HEK293 (cell line): Measurements from ENCODE around the gene BBX.

Experiments
- CTCF ChIP-seq: fragments of 450-650 bp; formaldehyde crosslinking; IDR thresholded peaks from 2 replicates; pipeline ENCODE4 v1.5.1; 2016; ENCODE audit warnings: missing biosample characterization, missing genetic modification characterization
- REST ChIP-seq: fragments of 450-650 bp; formaldehyde crosslinking; IDR thresholded peaks from 2 replicates; pipeline ENCODE4 v1.5.1; 2016; ENCODE audit warnings: missing biosample characterization, missing genetic modification characterization
- SCRT1 ChIP-seq: fragments of 450-650 bp; formaldehyde crosslinking; IDR thresholded peaks from 2 replicates; pipeline ENCODE4 v1.5.1; 2016; ENCODE audit warnings: missing biosample characterization, missing genetic modification characterization, borderline replicate concordance
- YY1 ChIP-seq: fragments of 450-650 bp; formaldehyde crosslinking; IDR thresholded peaks from 2 replicates; pipeline ENCODE4 v1.5.1; 2018; ENCODE audit warnings: missing biosample characterization, missing genetic modification characterization
- ZNF138 ChIP-seq: fragments of 450-650 bp; formaldehyde crosslinking; IDR thresholded peaks from 2 replicates; pipeline ENCODE4 v1.5.1; 2016; ENCODE audit warnings: missing biosample characterization, missing genetic modification characterization, borderline replicate concordance
- ZNF18 ChIP-seq: fragments of 450-650 bp; formaldehyde crosslinking; IDR thresholded peaks from 2 replicates; pipeline ENCODE4 v1.5.1; 2016; ENCODE audit warnings: missing biosample characterization, missing genetic modification characterization
- ZNF274 ChIP-seq, 2 experiments: fragments of 200-500 bp in 1 of 2; fragments of 450-650 bp in 1 of 2; sonication (Bioruptor generic) in 1 of 2; formaldehyde crosslinking in 1 of 2; IDR thresholded peaks; 2 replicates each; pipeline versions ENCODE4 v1.5.1 to v1.6.1; 2014 to 2016; ENCODE audit warnings: borderline replicate concordance in 1 of 2, inconsistent platforms in 1 of 2, low read length in 1 of 2, missing biosample characterization in 1 of 2, missing genetic modification characterization in 1 of 2
- ZNF654 ChIP-seq: fragments of 450-650 bp; formaldehyde crosslinking; IDR thresholded peaks from 2 replicates; pipeline ENCODE4 v1.5.1; 2016; ENCODE audit warnings: low read depth, missing biosample characterization, missing genetic modification characterization
- ZNF658 ChIP-seq: fragments of 450-650 bp; formaldehyde crosslinking; IDR thresholded peaks from 2 replicates; pipeline ENCODE4; 2016; ENCODE audit warnings: missing biosample characterization, missing genetic modification characterization
- ZNF660 ChIP-seq: fragments of 450-650 bp; IDR thresholded peaks from 2 replicates; pipeline ENCODE4 v1.5.1; 2018; ENCODE audit warnings: missing biosample characterization, mild to moderate bottlenecking, missing genetic modification characterization
- ZSCAN18 ChIP-seq: fragments of 450-650 bp; formaldehyde crosslinking; IDR thresholded peaks from 2 replicates; pipeline ENCODE4 v1.5.1; 2016; ENCODE audit warnings: missing biosample characterization, missing genetic modification characterization

GRCh38 chr3:107718547-107718946 is 195.8 kb downstream of the BBX start:
- TF ChIP-seq ZNF658 (tag by site-specific recombination) (no peak), YY1 (tag by site-specific recombination) (no peak), CTCF (tag by site-specific recombination) (no peak), ZNF18 (tag by site-specific recombination) (no peak), ZNF654 (tag by site-specific recombination) (no peak), SCRT1 (tag by site-specific recombination) (no peak), ZSCAN18 (tag by site-specific recombination) (no peak), ZNF138 (no peak), ZNF274 (IDR thresholded peaks at IDR 0.05; ENCODE audit: low read length) (no peak), ZNF274 (tag by site-specific recombination; IDR thresholded peaks at IDR 0.05; ENCODE audit: borderline replicate concordance) (no peak), REST (tag by site-specific recombination) (no peak), ZNF660 (tag by site-specific recombination) (no peak)
